ENCODE data around the gene STAT6.

The STAT6 gene

GRCh38 chr12:57069523-57069922, 41.6 kb downstream of the STAT6 start:
- Histone ChIP-seq H3K9ac (no peak overlapping the region), H3K36me3 (ENCODE audit: insufficient read depth) (peaks cover 23% of the 10 kb centered on the region; the same call in 1 of the 2 replicates), H3K4me3 (IDR thresholded peaks at IDR 0.05; ENCODE audit: insufficient read depth, low read depth, low read length) (no peak overlapping the region), H3K4me1 (ENCODE audit: low read depth, poor library complexity, severe bottlenecking) (peaks cover 25% of the 10 kb centered on the region), H3K27ac (peak overlapping the region; percentile 8; the same call in 1 of the 2 replicates), H4K20me1 (ENCODE audit: insufficient read depth) (no peaks in the 10 kb centered on the region), H3K27me3 (ENCODE audit: insufficient read depth, low read depth) (no peaks in the 10 kb centered on the region), H3K79me2 (ENCODE audit: insufficient read depth, low read depth) (peaks cover 22% of the 10 kb centered on the region), H3K4me2 (0 out of 2 replicates have a peak overlapping the region, but pooled peaks have one; percentile 1), H2AFZ (ENCODE audit: low read depth) (no peak overlapping the region)
- peak; percentile 99 for TF ChIP-seq CTCF (conservative IDR thresholded peaks at IDR 0.05; ENCODE audit: low read depth, low read length)

- TF ChIP-seq CTCF (conservative IDR thresholded peaks at IDR 0.05; ENCODE audit: low read depth, low read length), result no peak
- Histone ChIP-seq H3K9ac (no peak overlapping the region), H3K36me3 (ENCODE audit: insufficient read depth) (peaks cover 17% of the 10 kb centered on the region; the same call in 1 of the 2 replicates)
Measured at GRCh38 chr12:57066245-57066644, 44.9 kb downstream of the STAT6 start.

GRCh38 chr12:57063991-57064685, 47.0 kb downstream of the STAT6 start:
- TF ChIP-seq CTCF (conservative IDR thresholded peaks at IDR 0.05; ENCODE audit: low read depth, low read length), result no peak
- Histone ChIP-seq H2AFZ (ENCODE audit: low read depth) (no peak overlapping the region), H3K36me3 (ENCODE audit: insufficient read depth) (peaks cover 12% of the 10 kb centered on the region; the same call in 1 of the 2 replicates), H3K4me1 (ENCODE audit: low read depth, poor library complexity, severe bottlenecking) (peaks cover 21% of the 10 kb centered on the region), H3K4me3 (IDR thresholded peaks at IDR 0.05; ENCODE audit: insufficient read depth, low read depth, low read length) (no peak overlapping the region), H3K4me2 (0 out of 2 replicates have a peak overlapping the region, but pooled peaks have one; percentile 2), H3K27me3 (ENCODE audit: insufficient read depth, low read depth) (no peaks in the 10 kb centered on the region), H3K27ac (peak overlapping the region; percentile 1; the same call in 1 of the 2 replicates), H4K20me1 (ENCODE audit: insufficient read depth) (no peaks in the 10 kb centered on the region), H3K79me2 (ENCODE audit: insufficient read depth, low read depth) (no peaks in the 10 kb centered on the region), H3K9ac (no peak overlapping the region)

More at GRCh38 chr12:57066245-57066644, 44.9 kb downstream of the STAT6 start:
- no peak overlapping the region for H2AFZ ChIP-seq (ENCODE audit: low read depth)
- no peak overlapping the region for H3K27ac ChIP-seq
- peaks cover 30% of the 10 kb centered on the region for H3K4me1 ChIP-seq (ENCODE audit: low read depth, poor library complexity, severe bottlenecking)
- no peaks in the 10 kb centered on the region for H3K27me3 ChIP-seq (ENCODE audit: insufficient read depth, low read depth)
- no peak overlapping the region for H3K4me2 ChIP-seq
- no peaks in the 10 kb centered on the region for H4K20me1 ChIP-seq (ENCODE audit: insufficient read depth)
- no peaks in the 10 kb centered on the region for H3K79me2 ChIP-seq (ENCODE audit: insufficient read depth, low read depth)
- no peak overlapping the region for H3K4me3 ChIP-seq (IDR thresholded peaks at IDR 0.05; ENCODE audit: insufficient read depth, low read depth, low read length)

GRCh38 chr12:57058454-57058853, 52.7 kb downstream of the STAT6 start:
- Histone ChIP-seq H4K20me1 (ENCODE audit: insufficient read depth) (no peaks in the 10 kb centered on the region), H3K4me2 (no peak overlapping the region), H3K4me3 (IDR thresholded peaks at IDR 0.05; ENCODE audit: insufficient read depth, low read depth, low read length) (no peak overlapping the region), H3K79me2 (ENCODE audit: insufficient read depth, low read depth) (no peaks in the 10 kb centered on the region), H3K9ac (no peak overlapping the region), H2AFZ (ENCODE audit: low read depth) (no peak overlapping the region), H3K4me1 (ENCODE audit: low read depth, poor library complexity, severe bottlenecking) (peaks cover under 1% of the 10 kb centered on the region), H3K36me3 (ENCODE audit: insufficient read depth) (no peaks in the 10 kb centered on the region; the same call in 1 of the 2 replicates), H3K27ac (no peak overlapping the region), H3K27me3 (ENCODE audit: insufficient read depth, low read depth) (no peaks in the 10 kb centered on the region)
- no peak for TF ChIP-seq CTCF (conservative IDR thresholded peaks at IDR 0.05; ENCODE audit: low read depth, low read length)

Data from KMS-11 (cell line).